Measurements from ENCODE around the gene SLC1A3.

GRCh38 chr5:36641431-36641830 is 35.0 kb downstream of the SLC1A3 start:
- TF ChIP-seq L3MBTL2 (conservative IDR thresholded peaks at IDR 0.05) (no peak), LEF1 (IDR thresholded peaks at IDR 0.05; ENCODE audit: borderline replicate concordance) (no peak), ZNF384 (IDR thresholded peaks at IDR 0.05) (no peak), SUZ12 (IDR thresholded peaks at IDR 0.05) (no peak), HDGF (IDR thresholded peaks at IDR 0.05; ENCODE audit: borderline replicate concordance) (no peak), SP1 (IDR thresholded peaks at IDR 0.05) (no peak), CTBP1 (IDR thresholded peaks at IDR 0.05; ENCODE audit: borderline replicate concordance) (no peak), FOXA1 (IDR thresholded peaks at IDR 0.05) (no peak), FOXM1 (IDR thresholded peaks at IDR 0.05; ENCODE audit: borderline replicate concordance) (no peak), ARNT (IDR thresholded peaks at IDR 0.05) (no peak), FOXK2 (IDR thresholded peaks at IDR 0.05) (no peak), ELF4 (IDR thresholded peaks at IDR 0.05) (no peak), NFRKB (IDR thresholded peaks at IDR 0.05) (no peak), BHLHE40 (IDR thresholded peaks at IDR 0.05; ENCODE audit: borderline replicate concordance) (no peak)
